Uterus (tissue), 2 donors: ENCODE data around the gene SND1.

Experiments
- POLR2A ChIP-seq, 2 donors: fragments of 450-650 bp; IDR thresholded peaks; one replicate each; pipeline ENCODE4 v1.6.1; 2016; ENCODE audit warnings: antibody characterized with exemption in 2 of 2, mild to moderate bottlenecking in 1 of 2, moderate library complexity in 1 of 2
- TF ChIP-seq, protein P1 (sequence below), 4 experiments: fragments of 200-600 bp in 2 of 4; fragments of 450-650 bp in 2 of 4; sonication (generic) in 2 of 4; IDR thresholded peaks; one replicate each; pipeline ENCODE4 v1.5.1; 2016 to 2019; ENCODE audit warnings: antibody characterized with exemption in 4 of 4, mild to moderate bottlenecking in 2 of 4, moderate library complexity in 1 of 4

DNA sequence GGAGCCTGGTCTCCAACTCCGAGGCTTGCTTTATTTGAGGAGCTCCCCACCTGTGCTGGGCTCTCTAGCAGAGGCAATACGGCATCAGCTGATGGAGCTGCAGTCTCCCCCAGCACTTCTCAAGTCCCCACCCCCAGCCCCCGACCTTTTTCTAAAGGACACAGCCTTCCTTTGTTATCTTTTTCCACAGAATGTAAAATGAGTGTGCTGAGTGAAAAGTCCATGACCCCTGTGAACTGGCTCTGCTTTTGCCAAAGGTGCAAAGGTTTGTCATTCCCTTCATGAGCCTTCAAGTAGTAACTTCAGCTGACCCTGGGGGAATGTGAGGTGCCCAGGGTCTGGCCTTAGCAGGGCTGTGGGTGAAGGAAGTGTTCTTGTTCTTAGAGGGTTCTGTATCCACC lies 353.8 kb downstream of the SND1 start:
- TF ChIP-seq, protein P1, sequence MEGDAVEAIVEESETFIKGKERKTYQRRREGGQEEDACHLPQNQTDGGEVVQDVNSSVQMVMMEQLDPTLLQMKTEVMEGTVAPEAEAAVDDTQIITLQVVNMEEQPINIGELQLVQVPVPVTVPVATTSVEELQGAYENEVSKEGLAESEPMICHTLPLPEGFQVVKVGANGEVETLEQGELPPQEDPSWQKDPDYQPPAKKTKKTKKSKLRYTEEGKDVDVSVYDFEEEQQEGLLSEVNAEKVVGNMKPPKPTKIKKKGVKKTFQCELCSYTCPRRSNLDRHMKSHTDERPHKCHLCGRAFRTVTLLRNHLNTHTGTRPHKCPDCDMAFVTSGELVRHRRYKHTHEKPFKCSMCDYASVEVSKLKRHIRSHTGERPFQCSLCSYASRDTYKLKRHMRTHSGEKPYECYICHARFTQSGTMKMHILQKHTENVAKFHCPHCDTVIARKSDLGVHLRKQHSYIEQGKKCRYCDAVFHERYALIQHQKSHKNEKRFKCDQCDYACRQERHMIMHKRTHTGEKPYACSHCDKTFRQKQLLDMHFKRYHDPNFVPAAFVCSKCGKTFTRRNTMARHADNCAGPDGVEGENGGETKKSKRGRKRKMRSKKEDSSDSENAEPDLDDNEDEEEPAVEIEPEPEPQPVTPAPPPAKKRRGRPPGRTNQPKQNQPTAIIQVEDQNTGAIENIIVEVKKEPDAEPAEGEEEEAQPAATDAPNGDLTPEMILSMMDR (IDR thresholded peaks at IDR 0.05), result no peak
- TF ChIP-seq POLR2A (IDR thresholded peaks at IDR 0.05), result no peak
